GM12873 (cell line): ENCODE measurements around the gene SESTD1.

ENCODE experiments used
- TF ChIP-seq, protein P1 (sequence below): IDR thresholded peaks from 2 replicates; pipeline ENCODE4 v1.5.1; 2012; ENCODE audit warnings: low read depth, mild to moderate bottlenecking, moderate library complexity, low read length, control low read depth; ENCODE audit not compliant: insufficient read depth; ENCODE audit errors: missing control alignments

The SESTD1 gene

DNA sequence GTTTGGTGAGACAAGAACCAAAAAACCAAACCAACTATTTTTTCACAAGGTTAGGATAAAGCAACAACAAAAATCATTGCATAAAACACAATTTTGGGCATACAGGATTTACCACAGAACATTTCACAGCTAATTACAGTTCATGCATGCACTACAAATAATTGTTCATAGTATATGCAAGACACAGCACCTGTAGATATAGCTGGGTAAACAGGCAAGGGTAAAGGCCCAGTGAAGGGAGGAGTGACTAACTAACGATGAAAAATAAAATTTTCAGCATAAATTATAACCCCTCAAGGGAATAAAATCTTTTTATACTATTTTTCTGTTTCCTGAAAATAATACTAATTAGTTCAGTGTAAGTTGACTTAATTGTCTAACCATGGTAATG lies 141.4 kb downstream of the SESTD1 start:
- TF ChIP-seq, protein P1, sequence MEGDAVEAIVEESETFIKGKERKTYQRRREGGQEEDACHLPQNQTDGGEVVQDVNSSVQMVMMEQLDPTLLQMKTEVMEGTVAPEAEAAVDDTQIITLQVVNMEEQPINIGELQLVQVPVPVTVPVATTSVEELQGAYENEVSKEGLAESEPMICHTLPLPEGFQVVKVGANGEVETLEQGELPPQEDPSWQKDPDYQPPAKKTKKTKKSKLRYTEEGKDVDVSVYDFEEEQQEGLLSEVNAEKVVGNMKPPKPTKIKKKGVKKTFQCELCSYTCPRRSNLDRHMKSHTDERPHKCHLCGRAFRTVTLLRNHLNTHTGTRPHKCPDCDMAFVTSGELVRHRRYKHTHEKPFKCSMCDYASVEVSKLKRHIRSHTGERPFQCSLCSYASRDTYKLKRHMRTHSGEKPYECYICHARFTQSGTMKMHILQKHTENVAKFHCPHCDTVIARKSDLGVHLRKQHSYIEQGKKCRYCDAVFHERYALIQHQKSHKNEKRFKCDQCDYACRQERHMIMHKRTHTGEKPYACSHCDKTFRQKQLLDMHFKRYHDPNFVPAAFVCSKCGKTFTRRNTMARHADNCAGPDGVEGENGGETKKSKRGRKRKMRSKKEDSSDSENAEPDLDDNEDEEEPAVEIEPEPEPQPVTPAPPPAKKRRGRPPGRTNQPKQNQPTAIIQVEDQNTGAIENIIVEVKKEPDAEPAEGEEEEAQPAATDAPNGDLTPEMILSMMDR = no peak

DNA sequence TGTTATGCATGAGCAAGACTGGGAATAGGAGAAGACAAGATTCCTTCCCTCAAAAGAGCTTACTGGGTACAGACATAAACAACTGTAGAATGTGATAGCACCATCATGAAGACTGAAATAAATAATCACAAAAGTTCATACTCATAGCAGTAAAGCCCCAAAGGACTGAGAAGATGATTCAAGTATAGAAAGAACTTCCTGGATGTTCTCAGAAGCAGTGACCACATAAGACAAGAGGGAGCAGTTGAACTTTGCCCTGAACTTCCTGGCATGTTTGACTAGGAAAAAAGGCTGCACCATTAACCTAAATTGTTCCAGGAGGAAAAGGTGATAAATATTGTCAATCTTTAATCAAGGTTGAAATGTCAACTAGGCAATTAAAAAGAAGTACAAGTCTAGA lies 156.9 kb downstream of the SESTD1 start:
- TF ChIP-seq, protein P1 = no peak

DNA sequence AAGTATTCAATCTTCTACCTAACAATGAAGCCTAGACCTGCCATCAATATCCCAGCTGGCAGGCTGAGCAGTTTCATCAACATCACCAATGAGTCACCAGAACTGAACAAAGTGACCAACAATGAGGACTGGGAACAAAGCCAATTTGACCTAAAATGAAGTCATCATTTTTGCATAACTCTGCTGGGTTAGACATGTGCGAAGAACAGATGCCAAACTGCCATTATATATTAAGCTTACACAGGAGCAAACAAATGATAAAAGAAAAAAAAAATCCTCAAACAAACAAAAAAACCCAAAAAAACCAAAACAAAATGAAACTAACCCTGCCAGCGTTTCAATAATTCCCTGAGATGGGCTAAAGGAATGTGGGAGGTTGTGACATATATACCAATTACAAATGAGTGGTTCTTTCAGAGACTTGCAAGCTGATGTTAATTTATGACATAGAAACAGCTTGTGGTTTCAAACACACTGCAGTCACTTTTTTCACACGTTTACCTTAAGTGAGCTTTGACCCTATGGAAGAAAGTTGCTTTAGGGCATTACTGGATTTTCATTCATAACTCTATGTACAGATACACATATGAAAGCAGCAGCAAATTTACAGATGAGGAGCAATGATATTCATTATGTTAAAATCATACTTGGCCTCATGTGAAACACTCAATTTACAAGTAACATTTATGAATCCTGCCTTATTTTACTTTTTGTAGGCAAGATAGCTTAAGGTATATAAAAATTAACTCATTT lies 157.8 kb downstream of the SESTD1 start:
- TF ChIP-seq, protein P1 = no peak

DNA sequence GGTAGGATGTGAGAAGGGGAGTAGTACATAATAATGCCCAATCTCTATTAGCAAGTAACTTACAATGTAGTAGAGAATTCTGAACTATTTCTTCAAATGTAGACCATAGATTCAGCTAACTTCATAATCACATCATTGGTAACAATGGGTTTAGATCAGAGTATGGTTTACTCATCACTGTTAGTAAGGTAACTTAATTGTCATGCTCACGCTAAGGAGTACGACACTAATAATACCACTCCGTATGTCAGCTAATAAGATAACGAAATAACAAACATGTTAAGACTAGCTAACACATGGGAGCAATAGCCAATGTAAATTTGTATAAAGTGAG lies 158.3 kb downstream of the SESTD1 start:
- TF ChIP-seq, protein P1 = no peak

DNA sequence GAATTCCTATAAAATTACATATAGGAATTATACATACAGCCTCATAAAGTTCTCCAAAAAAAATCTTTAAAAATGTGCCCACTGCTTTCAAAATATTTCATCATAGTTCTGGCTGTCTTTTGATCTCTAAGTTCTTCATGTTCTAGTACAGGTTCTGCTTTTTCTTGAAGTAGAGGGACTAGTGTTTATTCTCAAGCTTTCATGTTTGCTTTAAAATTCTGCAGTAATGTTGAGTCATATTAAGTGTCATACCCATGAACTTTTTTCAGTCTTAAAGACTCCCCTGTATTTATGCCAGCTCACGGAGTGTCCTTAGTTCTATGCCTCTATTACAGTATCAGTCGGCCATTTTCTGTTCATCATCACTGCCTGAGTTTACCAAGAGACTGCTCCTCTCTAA lies 159.9 kb downstream of the SESTD1 start:
- TF ChIP-seq, protein P1 = no peak

DNA sequence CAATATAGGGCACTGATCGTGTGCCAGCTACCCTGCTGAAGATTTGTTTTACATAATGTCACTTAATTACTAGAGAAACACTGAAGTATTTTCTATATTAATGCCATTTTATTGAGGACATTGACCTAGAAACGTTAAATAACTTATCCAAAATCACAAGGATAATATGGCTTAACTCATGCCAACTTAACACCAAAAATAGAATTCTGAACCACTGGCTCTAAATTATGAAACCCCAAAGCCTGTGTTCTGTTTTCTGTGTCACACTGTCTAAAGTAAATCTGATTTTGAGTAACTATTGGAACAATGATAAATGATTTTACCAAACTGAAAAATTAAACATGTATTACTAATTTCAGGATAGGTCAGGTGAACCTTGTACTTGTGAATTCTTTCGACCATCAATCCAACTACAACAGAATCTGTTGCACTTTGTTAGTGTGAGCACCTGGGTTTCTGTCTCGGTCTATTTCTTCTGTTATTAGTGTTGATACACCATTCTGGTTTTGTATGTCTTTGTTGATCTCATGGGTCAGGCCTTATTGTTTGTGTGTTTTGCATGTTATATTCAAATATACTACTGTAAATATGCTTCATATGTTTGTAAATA lies 166.4 kb downstream of the SESTD1 start:
- TF ChIP-seq, protein P1 = no peak

DNA sequence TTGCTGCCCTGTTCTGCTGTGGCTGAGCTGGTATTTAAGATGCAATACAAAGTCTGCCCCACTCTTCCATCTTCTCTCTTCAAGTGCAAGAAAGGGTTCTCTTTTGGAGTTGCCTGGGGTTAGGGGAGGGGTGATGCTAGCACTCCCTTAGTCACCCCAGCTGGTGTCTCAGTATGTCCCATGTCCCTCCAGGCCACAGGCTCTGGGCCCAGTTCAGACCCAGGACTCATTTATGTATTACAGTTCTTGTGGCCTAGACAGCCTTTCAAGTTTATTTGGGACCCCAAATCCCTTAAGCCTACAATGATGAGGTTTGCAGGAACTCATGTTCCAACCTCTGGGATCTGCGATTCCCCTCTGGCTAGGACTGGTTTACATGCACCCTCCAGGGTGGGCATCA lies 167.5 kb downstream of the SESTD1 start:
- TF ChIP-seq, protein P1 = no peak
